Activated CD8-positive, alpha-beta memory T cell treated with anti-CD3 and anti-CD28 coated beads, Interleukin-2, amount 50 U/mL, for 4 hours (primary cell): ENCODE measurements around the gene GNGT2.
A peak's percentile ranks its signal among the peaks of the same experiment; 100 is the strongest.
"Not testable (repeated sequence)": the region's sequence is repeated elsewhere in the genome, so short reads cannot be mapped to it uniquely, and the experiment has no call there.

Source experiments
- DNase-seq: peaks from one replicate; pipeline ENCODE4 v3.0.0-alpha.2; 2020

GNGT2 gene

DNA sequence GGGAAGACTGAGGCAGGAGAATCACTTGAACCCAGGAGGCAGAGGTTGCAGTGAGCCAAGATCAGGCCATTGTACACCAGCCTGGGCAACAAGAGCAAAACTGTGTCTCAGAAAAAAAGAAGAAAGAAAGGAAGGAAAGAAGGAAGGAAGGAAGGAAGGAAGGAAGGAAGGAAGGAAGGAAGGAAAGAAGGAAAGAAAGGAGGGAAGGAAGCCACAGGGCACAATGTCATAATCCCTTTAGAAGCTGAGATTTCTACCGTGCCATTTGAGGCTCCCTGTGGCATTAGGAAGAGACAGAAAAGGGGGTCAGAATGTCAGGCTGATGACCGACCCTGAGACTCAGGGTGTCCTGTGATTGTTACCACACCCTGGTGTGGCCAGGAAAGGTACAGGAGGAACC is 6.6 kb downstream of the GNGT2 start:
- DNase-seq: no peak

DNA sequence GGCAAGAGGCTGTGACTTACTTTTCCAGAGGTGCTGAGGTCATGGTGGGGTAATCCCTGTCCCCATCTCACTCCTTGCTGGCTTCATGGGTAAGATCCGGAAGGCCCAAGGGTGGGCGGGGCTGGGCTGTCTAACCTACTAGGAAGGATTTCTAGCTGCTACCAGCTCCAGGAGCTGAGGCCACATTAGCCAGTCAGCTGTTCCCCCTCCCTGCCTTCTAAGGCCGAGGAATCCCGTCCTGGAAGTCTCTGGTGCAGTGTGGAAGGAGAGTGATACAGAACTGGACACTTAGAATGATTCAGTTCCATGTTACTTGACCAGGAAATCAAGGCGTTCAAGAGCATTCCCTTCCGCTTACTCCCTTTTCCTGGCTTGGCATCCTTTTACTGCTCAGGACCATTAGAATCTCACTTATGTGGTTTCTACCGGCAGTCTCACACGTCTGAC is 8.9 kb downstream of the GNGT2 start:
- DNase-seq: no peak

DNA sequence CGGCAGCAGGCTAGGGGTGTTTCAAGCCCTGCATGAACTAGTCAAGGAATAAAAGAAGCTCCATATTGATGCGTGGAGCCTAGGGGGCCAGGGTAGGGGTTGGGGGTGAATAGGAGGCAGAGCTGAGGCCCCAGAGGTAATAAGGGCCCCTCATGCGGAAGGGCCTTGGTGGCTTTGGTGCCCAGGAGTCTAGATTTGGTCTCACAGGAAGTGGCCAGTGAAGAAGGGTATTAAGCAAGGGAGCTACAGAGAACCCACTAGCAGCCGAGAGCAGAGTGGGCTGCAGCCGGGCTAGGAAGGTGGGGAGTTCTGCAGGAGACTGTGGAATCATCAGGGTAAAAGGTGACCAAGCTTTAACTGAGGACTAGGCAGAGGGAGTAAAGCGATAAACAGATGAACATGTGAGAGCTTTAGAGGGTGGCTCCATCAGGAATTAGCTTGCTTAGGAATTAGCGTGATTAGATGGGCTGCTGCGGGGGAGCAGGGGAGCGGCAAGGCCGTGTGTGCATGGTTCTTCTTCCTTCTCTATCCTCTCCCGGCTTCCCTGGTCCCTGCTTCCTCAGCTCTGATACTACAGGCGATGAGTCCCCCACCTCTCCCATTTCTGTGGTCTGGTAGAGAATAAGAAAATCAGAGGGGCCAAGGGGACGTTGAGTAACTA is 9.8 kb downstream of the GNGT2 start:
- DNase-seq: no peak

DNA sequence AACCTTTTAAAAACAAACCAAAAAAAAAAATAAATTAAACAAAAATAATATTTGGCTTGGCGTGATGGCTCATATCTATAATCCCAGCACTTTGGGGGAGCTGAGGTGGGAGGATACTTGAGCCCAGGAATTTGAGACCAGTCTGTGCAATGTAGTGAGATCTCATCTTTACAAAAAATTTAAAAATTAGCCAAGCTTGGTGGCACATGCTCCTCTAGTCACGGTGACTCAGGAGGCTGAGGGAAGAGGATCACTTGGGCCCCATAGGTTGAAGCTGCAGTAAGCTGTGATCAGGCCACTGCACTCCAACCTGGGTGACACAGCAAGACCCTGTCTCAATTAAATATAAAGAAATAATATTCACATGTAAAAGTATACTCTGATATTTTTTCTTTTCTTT is 12.2 kb downstream of the GNGT2 start:
- DNase-seq: no peak

DNA sequence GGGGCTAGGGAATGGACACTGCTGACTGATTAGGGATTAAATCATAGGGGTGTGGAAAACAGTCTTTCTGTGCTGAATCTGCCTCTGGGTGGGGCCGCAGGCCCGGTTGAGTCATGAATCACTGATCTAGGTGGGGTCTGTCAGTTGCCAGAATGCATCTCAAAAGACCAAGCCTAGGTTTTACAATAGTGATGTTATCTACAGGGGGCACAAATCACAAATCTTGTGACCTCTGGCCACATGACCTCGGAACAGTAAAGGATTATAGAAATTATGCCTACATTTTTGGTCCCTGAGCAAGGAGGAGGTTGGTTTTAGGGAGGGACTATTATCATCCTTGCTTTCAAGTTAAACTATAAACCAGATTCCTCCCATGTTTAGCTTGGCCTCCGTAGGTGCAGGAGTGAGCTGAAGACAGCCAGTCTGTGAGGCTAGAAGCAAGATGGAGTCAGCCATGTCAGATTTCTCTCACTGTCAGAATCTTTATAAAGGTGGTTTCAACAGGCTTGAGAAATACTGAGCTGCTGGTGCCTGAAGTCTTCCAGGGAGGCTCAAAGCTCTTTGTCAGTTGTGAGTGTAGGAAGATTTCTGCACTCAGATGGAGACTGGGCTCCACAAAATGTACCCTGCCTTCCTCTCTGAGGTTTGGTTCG is 12.9 kb downstream of the GNGT2 start:
- no peak for DNase-seq

DNA sequence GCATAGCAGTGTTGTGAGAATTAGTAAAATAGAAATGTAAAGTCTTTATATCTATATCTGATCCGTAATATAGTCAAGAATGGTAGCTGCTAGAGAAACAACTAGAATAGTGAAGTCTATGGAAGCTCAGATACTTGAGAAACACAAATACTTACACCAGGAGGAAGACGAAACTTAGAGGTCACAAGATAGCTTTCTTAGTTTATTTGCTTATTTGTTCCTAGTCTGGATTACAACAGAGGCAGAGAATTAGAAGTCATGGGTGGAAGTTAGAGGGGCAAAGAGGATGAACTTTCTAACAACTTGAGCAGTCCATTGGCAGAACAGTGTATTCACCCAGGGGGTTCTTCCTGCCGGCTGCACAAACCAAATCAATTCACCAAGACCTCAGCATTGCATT is 13.9 kb downstream of the GNGT2 start:
- DNase-seq: no peak

DNA sequence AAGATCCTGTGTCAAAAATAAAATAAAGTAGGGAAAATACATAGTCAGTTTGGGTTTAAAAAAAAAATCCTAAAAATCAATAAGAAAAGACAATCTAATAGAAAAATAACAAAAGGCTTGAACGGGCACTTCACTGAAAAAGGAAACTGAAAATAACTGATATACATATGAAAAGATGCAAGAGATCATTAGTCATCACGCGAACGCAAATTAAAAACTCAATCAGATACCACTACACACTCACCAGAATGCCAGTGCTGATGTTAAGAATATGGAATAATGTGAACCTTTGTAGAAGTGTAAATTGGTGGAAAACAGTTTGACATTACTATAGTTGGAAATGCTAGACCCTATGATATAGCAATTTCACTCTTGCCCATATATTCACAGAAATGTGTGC is 14.6 kb downstream of the GNGT2 start:
- DNase-seq: no peak

DNA sequence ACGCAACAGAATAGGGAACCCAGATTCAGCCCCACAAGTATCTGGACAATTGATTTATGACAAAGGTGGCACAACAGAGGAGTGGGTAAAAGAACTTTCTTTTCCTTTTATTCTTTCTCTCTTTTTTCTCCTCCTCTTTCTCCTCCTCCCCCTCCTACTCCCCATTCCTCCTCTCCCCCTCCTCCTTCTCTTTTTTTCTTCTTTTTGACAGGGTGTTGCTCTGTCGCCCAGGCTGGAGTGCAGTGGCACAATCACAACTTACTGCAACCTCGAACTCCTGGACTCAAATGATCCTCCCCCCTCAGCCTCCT is 16.1 kb downstream of the GNGT2 start:
- no peak for DNase-seq

DNA sequence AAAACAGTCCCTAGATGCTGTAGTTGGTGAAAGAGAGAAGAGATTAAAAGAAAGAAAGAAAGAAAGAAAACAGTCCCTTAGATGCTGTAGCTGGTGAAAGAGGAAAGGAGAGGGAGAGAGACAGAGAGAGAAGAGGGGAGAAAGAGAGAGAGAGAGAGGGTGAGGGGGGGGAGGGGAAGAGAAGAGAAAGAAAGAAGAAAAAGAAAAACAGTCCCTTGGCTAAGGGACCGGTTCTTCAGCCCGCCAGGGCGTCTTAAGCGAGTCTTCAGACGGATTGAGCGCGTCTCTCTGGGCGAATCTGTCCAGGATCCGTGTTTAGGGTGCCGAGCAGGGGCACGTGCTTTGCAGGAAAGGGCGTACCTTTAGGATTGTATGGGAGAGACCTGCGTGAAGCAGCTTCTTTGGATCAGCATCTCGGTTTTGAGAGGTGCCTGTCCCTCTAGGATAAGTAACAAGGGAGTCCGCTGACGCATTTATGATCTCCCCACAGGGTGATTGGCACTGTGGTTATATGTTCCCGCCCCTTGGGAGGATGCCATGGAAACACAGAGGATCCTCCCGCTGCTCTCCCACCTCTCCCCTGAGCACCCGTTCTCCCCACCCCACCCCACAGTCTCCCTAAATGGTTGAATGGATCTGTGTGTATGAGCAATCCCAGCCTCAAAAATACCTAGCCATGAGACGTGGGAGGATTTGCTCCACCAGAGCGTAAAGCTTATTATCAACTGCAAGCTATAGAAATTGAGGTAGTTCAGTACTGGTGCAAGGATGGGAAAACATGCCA is 16.7 kb downstream of the GNGT2 start:
- no peak for DNase-seq

DNA sequence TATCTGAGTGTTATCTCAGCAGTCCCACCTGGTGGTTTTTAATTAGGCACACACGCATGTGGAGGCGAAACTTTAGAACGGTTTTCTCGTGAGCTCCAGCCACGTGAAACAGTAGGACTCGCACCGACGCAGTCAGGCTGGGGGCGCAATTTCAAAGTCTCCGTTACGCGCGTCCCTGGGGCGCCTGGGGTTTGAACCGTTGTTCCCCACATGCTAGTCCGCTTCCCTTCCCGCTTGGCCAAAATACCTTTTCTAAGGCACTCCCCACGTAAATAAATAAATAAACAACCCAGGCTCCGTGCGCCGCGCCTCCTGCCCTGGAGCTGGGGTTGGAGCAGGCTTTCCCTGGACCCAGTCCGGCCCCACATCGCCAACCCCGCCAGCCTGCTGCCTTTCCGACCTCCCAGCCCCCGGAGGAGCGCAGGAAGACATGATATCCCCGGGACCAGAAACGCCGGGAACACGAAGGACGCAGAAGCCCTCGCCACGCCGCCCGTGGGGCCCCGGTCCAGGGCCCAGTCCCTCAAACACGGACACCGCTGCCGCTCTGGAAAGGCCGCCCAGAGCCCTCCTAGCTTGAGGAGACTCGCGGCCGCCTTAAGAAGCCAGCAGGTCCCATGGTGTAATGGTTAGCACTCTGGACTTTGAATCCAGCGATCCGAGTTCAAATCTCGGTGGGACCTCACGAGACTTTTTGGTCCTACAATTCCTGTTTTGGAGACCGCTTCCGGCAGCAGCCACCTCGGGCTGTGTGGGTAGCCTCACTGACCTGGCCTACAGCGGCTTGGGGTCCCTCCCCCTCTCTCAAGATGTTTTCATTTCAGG is 18.2 kb downstream of the GNGT2 start:
- peak; percentile 93 for DNase-seq

DNA sequence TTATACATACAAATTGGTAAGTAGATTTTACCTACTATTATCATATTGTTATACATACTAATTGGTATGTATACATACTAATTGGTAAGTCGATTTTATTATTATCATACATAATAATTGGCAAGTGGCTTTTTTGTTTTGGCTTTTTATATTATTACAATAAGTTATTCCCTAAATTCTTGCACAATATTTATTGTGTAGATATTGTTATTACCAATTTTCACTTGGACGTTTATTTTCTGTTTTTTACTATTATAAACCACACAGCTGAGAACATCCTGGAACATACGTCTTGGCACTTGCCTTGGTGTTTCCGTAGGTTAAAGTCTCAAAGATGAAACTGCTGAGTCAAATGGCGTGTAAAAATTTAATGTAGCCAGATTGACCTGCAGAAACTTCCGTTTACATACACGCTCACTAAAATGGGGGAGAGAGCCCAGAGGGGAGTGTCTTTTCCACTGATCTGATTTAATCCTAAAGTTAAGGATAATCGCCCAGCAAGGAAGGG is 18.9 kb downstream of the GNGT2 start:
- no peak for DNase-seq

DNA sequence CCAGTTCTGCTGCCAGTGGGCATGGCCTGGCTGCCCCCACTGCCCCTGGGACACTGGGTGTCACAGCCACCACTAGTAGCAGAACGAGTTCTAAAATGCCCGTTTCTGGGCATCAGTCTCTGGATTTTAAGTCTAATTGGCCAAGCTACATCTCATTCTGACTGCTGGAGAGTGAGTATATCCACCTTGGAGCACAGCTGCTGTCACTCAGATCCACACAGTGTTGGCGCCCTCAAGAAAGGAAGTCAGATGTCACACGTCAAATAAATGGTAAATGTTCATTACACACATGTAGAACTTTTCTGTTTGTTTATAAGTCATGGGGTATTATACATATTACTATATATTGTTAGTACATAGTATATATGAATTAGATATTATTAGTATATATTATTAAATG is 19.4 kb downstream of the GNGT2 start:
- DNase-seq: no peak

DNA sequence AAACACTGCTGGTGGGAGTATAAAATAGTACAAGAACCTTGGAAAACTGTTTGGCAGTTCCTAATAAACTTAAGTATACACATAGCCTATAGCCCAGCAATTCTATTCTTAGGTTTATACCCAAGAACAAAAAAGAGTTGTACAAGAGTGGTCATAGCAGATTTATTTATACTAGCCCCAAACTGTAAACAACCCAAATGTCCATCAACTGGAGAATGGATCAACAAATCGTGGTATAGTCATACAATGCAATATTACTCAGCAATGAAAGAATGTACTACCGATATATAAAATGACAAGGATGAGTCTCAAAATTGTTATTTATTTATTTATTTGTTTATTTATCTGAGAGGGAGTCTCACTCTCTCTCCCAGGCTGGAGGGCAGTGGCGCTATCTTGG is 23.1 kb downstream of the GNGT2 start:
- no peak for DNase-seq

DNA sequence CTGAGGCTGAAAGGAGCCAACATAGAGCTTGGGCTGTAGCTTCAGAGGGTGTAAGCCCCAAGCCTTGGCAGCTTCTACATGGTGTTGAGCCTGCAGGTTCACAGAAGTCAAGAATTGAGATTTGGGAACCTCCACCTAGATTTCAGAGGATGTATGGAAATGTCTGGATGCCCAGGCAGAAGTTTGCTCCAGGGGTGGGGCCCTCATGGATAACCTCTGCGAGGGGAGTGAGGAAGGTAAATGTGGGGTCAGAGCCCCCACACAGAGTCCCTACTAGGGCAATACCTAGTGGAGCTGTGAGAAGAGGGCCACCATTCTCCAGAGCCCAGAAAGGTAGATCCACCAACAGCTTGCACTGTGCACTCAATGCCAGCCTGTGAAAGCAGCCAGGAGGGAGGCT is 25.0 kb downstream of the GNGT2 start:
- not testable (repeated sequence) for DNase-seq

DNA sequence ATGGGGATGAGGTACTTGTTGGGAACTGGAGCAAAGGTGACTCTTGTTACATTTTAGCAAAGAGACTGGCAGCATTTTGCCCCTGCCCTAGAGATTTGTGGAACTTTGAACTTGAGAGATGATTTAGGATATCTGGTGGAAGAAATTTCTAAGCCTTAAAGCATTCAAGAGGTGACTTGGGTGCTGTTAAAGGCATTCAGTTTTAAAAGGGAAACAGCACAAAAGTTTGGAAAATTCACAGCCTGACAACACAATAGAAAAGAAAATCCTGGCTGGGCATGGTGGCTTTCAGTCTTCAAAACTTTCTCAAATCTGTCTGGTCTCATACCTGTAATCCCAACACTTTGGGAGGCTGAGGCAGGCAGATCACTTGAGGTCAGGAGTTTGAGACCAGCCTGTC is 25.9 kb downstream of the GNGT2 start:
- DNase-seq: not testable (repeated sequence)

DNA sequence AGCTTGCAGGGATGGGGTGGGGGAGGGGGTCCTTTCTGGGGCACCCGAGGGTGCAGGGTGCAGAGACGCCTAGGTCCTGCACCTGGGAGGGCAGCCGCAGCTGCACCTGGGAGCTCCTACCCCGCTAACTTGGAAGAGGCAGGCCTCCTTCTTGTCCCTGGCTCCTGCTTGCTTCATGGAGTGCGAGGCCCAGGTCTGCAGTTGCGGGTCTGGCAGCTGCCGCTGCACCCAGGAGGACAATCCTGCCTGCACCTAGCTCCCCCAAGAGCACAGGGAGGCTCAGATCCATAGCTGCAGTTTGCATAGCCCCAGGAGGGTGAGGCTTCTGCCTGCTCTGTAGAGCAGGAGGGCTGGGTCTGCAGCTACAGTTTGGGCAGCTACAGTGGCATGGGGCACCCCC is 26.6 kb downstream of the GNGT2 start:
- DNase-seq: no peak

DNA sequence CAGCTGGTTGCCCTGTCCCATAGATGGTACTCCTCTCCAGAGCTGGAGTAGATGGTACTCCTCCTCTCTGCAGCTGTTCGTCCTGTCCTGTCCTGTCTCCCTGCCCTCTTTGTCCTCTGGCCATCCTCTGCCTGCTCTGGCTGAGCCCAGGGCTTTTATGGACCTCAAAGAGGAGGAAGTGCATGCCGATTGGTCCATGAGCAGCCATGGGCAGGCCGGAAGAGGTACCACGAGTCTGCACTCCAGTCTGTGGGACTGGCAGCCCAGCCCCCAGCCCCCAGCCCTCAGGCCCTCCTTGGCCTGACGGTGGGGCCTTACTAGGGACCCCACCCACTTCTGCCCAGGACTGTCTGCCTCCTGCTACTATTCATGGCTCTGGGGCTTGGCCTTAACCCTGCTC is 27.0 kb downstream of the GNGT2 start:
- no peak for DNase-seq

DNA sequence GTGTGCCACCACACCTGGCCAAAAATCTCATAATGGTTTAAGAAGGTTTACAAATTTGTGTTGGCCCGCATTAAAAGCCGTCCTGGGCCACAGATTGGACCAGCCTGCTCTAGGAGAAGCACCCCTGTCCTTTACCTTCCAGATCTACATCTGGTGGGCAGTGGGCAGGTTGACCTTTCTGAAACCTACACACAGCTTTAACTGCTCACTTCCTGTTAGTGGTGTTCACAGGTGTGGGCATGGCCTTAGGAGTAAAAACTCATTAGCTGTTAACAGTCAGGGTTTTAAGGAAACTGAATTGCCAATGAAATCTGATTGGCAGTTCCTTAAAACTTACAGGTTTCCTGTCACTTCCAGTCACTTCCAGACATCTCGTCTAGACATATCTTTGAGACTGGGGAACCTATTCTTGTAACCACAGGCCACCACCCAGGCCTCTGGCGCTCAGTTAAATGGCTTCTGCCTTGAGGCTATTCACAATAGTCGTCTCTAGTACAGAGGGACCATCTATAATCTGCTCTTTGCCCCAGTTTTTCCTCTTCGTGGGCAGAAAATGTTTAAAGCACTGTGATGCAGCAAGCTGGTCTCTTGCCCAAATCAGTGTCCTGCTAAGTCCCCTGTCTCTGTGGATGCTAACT is 29.3 kb downstream of the GNGT2 start:
- DNase-seq: no peak

DNA sequence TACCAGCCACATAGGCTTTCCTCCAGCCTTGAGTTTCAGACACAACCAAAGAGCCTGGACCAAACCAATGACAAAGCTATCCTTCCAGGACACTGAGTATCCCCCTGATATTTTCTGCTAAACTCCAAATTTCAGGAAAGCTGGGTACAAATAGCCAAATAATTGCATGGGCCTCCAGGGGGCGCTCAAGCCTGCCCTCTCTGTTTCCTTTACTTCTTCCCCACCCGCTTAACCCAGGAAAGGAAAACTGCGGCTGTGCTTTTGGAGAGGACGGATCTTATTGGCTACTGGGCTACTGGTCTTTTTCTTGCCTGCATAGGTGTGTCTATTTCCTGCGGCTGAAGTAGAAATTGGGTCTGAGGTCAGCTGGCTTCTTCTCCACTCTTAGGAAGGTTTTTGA is 30.1 kb downstream of the GNGT2 start:
- peak; percentile 69 for DNase-seq

DNA sequence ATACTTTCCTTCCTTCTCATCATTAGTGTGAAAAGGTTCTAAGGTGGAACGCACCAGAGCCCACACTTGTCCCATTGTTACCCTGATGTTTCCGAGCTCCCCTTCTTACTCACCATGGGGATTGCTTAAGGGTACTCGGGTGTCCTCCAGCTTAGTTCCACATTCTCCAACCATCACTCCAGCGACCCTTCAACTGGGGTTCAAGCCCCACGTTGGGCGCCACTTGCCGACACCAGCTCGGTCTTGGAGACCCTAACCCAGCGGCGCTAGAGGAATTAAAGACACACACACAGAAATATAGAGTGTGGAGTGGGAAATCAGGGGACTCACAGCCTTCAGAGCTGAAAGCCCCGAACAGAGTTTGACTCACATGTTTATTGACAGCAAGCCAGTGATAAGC is 34.4 kb downstream of the GNGT2 start:
- not testable (repeated sequence) for DNase-seq

DNA sequence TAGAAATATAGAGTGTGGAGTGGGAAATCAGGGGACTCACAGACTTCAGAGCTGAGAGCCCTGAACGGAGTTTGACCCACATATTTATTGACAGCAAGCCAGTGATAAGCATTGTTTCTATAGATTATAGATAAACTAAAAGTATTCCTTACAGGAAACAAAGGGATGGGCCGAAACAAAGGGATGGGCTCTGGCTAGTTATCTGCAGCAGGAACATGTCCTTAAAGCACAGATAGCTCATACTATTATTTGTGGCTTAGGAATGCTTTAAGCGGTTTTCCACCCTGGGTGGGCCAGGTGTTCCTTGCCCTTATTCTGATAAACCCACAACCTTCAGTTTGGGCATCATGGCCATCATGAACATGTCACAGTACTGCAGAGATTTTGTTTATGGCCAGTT is 39.7 kb downstream of the GNGT2 start:
- DNase-seq: not testable (repeated sequence)

DNA sequence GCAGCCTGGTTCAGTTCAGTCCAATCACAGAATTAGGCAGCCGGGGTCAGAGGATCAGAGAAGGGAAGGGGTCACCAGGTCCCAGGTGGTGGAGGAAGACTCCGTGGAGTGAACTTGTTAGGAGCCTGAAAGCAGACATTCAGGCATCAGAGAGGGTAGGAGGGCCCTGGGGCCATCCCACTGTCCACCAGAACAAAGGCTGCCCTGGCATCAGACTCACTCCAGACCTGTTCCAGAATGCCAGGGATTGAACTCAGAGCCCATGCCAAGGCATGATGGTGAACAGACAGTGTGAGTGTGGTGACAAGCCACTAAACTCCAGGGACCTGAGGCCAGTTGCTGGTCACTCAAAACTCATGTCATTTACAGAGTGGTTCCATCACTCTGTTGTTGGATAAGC is 40.2 kb downstream of the GNGT2 start:
- DNase-seq: no peak

DNA sequence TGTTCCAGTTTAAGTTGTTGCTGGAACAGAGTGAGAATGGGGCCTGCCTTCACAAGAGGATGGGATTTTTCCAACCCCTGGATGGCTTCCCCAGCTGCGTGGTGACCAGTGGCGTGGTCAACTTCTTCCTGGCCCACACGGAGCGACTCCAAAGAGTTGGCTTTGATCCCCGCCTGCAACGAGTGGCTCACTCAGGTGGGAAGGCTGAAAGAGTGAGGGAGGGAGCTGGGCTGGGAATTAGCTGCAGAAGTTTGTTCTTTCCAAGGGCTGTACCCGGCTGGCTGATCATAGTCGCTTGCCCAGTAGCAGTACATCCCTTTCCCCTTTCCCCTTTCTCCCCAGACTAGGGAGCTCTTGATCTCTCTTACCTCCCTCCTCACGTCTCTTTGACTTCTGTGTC is 41.7 kb downstream of the GNGT2 start:
- DNase-seq: no peak
